Cerebellar cortex (tissue), 1 donor: ENCODE results near the gene MYL6.
"Not testable (repeated sequence)": the region's sequence is repeated elsewhere in the genome, so short reads cannot be mapped to it uniquely, and the experiment has no call there.

Experiments
- DNase-seq: peaks from one replicate; pipeline ENCODE4 v3.0.0-alpha.2; 2015; ENCODE audit warnings: low spot score

MYL6 gene

DNA sequence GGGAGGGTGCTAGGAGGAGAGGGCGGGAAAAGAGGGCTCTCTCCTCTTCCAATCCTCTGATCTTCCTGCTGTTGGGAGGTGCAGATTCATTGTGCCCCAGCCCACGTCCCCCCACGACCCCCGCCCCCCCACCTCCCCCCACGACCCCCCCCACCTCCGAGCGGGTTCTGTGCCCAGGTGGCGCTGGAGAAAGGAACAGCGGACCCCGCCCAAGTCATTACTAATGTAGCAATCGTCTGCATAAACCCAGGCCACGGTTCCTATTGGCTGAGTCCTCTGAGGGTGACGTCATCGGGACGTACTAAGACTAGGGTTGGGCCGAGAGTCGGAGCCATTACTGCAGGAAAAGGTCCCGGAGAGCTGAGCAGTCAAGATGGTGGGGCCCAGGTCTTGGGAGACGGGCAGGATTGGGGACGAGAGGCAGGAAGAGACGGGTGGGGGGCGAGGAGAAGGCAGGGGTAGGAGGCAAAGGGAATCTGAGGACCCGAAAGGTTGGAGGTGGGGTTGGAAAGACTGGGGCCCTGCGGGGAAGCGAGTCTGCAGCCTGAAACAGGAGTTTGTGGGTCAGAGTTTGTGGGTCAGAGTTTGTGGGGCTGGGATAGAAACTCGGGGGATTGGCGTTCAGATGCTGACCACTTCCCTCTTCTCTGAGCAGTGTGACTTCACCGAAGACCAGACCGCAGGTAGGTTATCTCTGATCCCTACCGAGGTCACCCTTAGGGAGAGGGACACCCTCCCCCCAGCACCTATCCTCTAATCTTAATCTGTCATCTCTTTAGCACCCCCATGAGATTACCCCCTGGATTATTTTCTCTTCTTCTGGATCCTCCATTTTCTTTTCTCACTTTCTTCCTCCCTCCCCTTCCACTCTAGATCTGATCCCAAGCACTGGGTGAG is at the start of gene MYL6:
TSS of gene MYL6 (plus strand) at position 331 of the 897 bp plus-strand sequence. CDS start at position 374, 43 bp downstream.
- peak; percentile 100 for DNase-seq

DNA sequence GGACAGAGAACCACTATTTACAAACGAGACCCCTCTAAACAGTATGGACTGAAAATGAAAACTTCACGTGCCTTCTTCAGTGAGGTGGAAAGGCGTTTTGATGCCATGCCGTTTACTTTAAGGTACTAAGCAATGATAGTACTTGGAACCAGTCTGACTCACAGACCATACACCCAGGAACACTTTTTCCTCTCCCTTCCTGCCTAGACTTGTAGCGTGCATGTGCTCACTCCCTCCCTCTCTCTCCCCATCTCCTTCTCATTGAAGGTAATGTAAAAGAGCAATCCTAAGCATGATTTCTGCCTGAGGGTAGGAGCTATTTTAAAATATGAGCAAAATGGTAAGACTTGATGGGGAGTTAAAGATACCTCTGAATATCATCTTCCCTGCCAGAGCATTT is 47.6 kb upstream of the MYL6 start:
- DNase-seq = no peak

DNA sequence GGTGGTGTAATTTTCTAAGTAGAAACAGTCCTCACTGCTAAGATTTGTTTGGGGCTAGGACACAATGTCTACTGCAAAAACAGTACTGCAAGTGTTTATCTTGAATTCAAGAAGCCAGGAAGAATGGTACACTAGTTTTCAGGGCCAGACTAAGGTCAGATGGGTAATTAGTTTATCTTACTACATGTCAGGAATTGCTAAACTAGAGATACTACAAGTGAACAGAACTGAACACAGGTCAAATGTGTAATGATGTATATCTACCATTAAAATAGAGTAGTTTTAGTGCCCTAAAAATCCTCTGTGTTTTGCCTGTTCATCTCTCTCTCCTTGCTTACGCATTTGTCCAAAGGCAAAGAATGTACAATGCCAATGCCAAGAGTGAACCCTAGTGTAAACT is 44.1 kb upstream of the MYL6 start:
- DNase-seq = no peak

DNA sequence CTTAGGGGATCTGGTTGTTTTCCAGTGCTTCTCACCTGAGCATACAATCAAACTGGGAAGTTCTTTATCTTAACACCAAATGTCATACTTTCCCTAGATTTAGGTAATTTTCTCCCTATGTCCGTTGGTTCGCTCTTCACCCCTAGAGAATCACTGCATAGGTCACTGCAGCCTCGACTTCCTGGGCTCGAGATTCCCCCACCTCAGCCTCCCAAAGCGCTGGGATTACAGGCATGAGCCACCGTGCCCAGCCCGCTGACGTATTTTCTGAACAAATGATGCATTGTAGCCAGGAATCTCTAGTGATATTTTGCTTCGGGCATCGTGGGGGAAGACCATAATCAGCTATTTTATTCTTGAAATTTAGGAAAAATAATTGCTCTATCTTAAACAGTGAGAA is 42.8 kb upstream of the MYL6 start:
- DNase-seq = peak; percentile 12

DNA sequence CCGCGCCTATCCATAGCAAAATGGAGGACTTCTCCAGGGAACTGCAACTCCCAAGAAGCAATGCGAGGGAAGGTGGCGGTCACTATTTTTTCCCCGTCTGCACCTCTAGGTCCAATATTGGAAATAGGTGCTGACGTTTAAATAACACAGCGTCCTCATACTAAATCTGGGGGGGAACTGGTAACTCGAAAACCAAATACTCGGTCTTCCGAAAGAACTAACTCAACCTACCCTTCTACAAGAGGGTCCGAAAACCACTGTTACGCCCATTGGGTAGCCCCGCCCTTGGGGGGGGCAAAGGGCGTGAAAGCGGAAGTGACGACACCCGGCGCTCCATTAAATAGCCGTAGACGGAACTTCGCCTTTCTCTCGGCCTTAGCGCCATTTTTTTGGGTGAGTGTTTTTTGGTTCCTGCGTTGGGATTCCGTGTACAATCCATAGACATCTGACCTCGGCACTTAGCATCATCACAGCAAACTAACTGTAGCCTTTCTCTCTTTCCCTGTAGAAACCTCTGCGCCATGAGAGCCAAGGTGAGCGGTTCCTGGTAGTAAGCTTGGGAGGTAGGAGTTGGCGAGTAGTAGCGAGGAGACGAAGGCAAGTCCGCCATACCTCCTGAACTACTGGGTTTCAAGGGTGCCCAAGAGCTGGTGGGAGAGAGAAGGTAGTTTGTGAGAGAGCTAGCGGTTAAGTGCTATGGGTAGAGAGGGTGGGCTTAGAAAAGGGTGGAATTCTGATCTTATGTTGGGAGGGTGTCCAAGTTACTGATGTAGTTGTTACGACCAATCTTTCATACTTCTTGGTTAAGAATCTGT is 41.7 kb upstream of the MYL6 start, which contains the start of gene RPL41:
TSS of gene RPL41 (plus strand) at position 367 of the 815 bp plus-strand sequence.
- DNase-seq = peak; percentile 98

DNA sequence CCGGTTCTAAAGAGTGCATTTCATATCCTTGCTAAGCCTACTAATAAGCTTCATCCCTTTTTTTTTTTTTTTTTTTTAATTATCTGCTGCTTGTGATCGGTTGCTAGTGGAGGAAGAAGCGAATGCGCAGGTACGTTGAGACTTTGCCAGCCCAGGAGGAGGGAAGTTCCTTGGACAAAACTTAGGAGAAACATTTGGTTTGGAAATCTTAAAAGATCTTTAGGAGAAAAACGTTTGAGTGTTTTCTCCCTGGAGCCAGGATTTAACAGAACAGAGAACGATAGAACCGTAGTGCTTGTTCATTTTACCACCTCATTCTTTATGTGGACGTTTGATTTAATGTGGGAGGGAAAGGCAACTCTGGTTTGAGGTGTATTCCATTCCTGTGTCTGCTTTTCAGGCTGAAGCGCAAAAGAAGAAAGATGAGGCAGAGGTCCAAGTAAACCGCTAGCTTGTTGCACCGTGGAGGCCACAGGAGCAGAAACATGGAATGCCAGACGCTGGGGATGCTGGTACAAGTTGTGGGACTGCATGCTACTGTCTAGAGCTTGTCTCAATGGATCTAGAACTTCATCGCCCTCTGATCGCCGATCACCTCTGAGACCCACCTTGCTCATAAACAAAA is 41.0 kb upstream of the MYL6 start:
- not testable (repeated sequence) for DNase-seq

DNA sequence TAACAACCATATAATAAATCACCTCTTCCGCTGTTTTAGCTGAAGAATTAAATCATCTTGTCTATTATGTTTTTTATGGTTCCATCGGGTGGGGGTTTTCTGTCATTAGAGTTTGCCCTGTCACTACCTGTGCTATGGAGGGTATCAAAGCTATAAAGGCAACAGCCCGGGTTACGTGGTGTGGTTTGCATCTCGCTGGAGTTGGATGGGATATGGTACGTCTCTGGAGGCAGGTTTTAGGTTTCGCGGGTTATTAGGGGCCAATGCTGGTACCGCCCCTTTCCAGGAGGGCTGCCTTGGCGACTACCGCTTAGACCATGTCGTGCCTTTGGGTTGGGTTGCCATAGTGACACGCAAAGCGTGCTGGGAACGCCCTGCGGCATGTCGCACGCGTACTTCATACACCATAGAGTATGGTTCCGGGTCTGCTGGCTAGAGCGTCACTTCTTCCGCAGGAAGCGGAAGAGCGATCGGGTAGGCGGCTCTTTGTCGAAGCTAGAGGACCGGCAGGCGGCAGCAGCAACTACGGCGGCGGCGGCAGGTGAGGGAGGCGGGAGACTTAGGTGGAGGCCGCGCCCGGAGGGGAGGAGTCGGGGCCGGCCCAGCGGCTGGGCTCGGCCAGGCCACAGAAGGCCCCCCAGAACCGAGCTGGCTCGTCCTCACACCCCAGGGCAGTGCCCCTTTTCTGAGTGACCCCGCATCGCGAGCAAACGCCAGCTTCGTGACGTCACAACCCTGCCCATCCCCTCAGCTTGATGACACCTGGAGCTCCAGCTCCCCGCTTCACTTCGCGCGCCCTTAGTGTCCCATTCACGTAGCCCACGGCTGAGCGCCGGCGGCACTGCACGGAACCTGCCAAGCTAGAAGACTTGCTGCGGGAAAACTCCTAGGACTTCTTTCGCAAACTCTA is 40.1 kb upstream of the MYL6 start, which contains the start of gene ZC3H10:
TSS of gene ZC3H10 (plus strand) at position 489 of the 910 bp plus-strand sequence. CDS start 2,297 bp downstream, outside the sequence.
- peak; percentile 99 for DNase-seq

DNA sequence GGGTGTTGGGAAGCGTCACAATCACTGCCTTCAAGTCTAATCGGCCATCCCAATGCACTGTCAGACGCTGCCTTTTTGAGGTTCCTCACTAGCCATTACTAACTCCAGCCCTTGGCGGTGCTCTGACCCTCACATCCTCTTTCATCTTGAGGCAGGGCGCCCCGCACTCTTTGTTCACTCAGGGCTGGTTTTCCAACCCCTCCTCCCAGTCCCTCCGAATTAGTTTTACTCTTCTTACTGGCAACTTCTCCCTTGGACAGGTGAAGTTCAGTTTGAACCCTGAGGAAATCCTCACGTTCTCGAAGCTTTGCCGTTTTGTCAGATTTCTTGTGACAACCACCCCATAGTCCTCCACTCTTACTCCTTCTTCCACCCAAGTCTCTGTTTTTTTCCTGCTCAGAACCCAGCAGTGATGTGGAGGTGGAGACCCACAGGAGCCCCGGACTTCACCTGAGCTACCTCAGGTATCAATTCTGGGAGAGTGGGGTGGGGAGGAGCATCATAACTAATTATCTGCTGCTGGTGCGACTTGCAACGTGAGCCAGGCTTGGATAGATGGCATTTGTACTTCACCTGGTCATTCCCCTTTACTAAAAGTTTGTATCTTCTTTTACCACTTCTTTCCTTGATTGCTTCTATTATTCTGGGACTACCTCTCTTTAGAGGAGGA is 39.3 kb upstream of the MYL6 start:
- DNase-seq = no peak

DNA sequence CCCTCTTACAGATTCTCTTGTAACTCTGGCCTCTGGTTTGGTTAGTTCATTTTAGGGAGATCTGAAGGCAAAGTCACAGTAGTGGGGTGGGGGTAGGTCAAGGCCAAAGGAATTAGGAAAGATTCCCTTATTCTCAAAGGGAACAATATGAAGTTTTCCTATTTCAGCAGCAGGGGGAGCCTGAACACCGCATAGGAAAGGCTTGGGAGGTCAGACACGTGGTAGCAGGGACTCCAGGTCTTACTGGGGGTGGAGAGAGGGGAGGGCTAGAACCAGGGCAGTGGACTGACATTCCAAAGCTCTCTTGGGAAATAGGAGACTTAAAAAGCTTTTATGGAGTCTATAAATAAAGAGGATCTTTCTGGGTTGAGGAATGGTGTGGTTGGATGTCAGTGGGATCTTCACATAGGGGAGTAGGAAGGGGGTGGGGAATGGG is 38.8 kb upstream of the MYL6 start:
- DNase-seq = peak; percentile 89

DNA sequence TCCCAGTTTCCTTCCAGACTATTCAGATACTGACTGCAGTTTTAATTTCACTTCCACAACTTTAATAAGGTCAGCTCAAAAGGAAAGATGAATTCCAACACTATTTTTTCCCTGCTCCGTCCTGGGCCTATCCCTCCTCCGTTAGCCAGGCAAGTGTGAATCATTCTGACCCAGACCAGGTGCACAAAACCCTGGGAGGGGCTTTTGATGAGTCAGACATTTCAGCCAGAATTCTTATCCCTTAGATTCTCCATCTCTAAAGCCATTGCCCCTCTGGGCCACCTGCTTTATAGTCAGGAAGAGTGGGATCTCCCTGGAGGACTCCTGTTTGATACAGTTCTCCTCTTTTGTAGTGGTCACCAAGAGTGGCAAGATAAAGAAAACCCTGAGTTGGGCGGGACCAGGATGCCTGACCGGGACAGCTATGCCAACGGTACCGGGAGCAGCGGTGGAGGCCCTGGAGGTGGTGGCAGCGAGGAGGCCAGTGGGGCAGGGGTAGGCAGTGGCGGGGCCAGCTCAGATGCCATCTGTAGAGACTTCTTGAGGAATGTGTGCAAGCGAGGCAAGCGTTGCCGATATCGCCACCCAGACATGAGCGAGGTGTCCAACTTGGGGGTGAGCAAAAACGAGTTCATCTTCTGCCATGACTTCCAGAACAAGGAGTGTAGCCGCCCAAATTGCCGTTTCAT is 37.9 kb upstream of the MYL6 start:
- no peak for DNase-seq

DNA sequence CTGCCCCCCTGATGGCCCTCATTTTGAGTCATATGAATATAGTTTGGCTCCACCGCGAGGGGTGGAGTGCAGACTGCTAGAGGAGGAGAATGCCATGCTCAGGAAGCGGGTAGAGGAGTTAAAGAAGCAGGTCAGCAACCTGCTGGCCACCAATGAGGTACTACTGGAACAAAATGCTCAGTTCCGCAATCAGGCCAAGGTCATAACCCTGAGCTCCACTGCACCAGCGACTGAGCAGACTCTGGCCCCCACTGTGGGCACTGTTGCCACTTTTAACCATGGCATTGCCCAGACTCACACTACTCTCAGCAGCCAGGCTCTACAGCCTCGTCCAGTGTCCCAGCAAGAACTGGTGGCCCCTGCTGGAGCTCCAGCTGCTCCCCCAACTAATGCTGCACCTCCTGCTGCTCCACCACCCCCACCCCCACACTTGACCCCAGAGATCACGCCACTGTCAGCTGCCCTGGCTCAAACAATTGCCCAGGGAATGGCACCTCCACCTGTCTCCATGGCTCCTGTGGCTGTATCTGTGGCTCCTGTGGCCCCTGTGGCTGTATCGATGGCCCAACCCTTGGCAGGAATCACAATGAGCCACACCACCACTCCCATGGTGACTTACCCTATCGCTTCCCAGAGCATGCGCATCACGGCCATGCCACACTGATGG is 36.8 kb upstream of the MYL6 start:
- no peak for DNase-seq

DNA sequence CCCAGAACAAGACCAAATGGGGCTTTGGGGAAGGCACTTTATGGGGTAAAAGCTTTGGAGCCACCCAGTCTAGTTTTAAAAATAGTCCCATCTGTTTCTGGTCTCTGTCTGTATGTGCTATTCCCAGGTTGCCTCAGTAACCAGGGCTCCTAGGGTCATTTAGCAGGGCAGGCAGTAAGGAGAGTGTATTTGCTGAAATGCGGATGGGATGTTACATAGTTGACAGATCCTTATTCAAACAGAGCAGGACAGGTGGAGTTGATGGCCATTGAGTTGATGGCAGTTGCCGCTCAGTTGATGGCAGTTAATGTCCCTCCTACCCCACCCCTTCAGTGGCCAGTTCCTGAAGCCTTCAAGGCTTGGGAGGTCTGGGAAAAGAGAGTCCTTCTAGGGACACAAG is 35.5 kb upstream of the MYL6 start:
- DNase-seq = no peak

DNA sequence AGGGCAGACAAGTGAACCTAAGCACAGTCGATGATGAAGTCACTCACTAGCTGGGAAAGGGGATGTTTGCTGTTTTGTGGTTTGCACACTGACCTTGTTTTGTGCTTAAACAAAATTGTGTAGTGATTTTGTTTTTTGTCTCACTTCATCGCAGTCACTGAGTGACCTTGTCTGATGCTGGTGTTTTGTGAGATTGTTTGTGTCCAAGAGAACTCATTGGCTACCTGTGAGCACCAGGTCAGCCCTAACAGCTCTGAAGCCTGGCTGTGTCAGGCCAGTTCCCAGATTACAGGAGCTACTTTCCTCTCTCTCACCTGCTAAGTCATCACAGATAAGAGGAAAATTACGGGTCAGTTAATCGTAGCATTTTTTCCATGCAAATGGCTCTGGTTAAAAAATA is 34.0 kb upstream of the MYL6 start:
- DNase-seq = no peak

DNA sequence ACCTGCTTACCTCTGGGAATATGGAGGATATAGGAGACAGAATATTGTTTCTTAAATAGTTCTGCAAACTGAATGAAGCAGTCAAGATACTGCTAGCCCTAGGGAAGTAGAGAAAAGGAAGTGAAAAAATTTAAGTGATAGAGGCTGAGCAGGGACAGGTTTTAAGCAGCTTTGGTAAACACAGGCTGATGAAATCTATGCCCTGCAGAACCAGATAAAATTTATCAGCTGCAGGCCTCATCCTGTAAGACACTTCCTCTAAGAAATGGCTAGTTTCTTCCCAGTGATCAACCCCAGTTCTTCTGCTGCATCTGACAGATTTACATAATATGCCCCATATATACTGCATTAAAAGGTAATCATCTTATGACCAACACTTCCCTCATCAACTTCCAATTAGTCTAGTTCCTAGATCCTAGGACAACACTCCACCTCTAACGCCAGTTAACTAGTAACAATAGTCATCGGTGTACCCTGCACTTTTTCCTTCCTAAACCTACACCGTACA is 31.4 kb upstream of the MYL6 start:
- DNase-seq = peak; percentile 13

DNA sequence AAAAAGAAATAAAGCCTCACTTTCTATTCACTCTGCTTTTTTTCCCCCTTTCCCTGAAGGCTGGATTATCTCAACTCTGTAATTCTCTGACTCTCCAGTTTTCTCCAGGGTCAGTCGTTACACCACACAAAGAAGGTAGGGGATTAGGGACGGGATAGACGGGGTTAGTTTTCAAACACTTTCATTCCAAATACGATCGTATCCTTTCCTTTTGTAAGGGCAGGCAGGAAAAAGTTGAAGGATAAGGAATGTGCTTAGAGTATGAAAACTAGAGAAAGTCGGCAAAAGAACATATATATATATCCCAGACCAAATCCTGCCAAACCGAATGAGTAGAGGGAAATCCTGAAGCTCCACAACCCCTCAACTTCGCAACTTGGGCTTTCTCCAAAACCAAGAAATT is 30.7 kb upstream of the MYL6 start:
- no peak for DNase-seq

DNA sequence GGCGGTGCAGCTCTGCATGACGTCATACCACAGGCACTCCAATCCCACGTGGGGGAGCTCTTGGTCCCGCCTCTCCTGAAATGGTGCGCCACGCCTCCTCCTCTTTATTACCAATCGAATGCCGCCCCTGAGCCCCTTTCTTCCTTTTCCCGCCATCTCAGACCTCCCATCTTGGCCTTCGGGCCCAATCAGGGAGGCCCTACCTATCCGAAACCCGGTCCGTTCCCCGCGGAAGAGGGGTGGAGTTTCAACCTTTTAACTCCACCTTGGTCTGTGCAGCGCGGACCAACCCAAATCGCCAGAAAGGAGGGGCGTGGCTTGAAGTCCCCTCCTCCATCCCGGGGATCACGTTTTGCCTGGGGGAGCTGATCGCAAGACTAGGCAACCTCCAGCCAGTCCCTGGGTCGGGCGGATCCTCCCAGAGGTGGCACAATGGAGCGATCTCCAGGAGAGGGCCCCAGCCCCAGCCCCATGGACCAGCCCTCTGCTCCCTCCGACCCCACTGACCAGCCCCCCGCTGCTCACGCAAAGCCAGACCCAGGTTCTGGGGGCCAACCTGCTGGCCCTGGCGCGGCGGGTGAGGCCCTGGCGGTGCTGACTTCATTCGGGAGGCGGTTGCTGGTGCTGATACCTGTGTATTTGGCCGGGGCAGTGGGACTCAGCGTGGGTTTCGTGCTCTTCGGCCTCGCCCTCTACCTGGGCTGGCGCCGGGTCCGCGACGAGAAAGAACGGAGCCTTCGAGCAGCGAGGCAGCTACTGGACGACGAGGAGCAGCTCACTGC is 30.1 kb upstream of the MYL6 start, which contains the start of gene ESYT1:
TSS of gene ESYT1 (plus strand) at position 380 of the 782 bp plus-strand sequence. CDS start at position 433, 53 bp downstream.
- peak; percentile 100 for DNase-seq

DNA sequence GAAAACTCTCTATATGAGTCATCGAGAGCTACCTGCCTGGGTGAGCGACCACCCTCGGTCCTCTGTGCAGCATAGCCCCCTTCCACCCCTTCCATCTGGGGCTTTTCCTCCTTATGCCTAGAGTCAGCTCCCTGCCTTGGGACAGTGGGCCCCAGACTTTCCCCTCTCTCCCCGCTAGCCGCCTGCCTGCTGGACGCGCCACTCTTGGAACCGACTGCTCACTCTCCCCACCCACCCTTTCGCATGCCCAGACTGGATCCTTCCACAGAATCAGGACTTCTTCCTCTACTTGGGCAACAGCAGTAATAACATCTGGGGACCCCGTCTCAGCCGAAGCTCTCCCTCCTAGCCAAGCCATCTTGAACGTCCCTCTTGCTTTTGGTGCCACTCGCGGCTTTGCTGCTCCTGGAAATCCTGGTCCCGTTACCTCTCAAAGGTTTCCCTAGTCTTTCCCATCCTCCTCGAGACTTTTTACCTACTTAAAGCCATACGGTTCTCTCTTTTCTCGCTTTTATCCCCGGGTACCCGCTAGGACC is 29.4 kb upstream of the MYL6 start:
- peak; percentile 26 for DNase-seq
